GM21786 (cell line): Measurements from ENCODE around the gene DIAPH2.

Experiments used
- ATAC-seq: cut with Tn5 transposase; IDR thresholded peaks from one replicate; pipeline ENCODE4 v1.9.1; 2021; ENCODE audit not compliant: unreplicated experiment

Gene DIAPH2

DNA sequence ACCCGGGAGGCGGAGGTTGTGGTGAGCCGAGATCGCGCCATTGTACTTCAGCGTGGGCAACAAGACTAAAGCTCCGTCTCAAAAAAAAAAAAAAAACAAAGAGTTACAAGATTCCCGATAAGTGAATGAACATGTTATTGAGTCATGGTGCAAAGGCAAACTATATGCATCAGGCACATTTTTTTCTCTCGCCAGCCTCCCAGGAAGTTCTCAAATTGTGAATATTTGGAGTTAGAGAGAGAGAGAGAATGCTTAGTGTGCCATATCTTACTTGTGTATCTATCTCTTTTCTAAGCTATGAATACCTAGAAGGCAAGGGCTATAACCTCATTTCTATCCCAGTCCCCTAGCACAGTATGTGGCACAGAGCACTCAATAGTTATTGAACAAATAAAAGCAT is 599.9 kb downstream of the DIAPH2 start:
- no peak for ATAC-seq

DNA sequence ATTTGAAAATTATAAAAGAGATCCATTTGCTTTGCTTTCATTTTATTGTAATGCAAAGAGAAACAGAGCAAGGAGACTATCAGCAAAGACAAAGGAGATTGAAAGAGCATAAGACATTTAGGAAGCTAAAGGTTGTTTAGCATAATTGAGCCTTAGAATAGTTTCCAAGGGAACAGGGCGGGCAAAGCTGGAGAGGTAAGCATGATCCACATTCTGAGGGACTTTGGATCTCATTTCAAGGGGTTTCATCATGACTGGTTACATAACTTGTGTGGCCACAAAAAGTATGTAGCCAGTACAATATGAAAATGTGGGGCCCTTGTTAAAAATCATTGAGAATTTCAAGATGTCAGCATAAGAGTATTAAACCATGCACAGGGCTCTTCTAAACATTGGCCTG is 605.6 kb downstream of the DIAPH2 start:
- no peak for ATAC-seq

DNA sequence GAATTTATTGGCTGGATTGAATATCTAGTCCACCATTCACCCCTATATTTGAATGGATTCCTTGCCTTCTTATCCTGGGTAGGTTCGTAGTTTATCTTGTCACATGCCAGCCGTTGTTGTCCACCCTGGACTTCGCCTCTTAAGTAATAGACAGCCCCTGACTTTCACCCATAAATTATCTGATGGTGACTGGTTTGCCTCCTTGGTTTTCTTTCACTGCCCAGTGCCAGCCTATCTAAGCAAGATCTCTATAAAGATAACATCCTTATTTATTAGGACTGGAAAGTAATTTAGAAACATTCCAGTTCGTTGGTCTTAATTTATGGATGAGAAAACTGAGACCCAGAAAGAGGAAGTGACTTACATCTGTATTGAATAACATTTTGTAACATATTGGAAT is 609.4 kb downstream of the DIAPH2 start:
- ATAC-seq: no peak

DNA sequence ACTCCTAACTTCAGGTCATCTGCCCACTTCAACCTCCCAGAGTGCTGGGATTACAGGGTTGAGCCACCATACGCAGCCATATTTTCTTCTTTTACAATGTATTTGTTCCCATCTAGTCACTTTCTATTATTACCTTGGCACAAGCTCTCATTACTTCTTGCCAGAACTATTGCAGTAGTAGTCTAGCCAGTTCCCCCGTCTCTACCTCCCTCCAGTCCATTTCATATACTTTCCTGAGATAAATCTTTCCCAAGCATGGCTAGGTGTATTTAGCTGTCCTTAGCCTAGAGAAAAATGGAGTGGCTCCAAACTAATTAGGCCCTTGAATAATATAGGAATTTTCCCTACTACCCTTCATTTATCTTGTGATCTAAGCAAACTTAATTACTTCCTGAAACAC is 611.3 kb downstream of the DIAPH2 start:
- ATAC-seq: no peak

DNA sequence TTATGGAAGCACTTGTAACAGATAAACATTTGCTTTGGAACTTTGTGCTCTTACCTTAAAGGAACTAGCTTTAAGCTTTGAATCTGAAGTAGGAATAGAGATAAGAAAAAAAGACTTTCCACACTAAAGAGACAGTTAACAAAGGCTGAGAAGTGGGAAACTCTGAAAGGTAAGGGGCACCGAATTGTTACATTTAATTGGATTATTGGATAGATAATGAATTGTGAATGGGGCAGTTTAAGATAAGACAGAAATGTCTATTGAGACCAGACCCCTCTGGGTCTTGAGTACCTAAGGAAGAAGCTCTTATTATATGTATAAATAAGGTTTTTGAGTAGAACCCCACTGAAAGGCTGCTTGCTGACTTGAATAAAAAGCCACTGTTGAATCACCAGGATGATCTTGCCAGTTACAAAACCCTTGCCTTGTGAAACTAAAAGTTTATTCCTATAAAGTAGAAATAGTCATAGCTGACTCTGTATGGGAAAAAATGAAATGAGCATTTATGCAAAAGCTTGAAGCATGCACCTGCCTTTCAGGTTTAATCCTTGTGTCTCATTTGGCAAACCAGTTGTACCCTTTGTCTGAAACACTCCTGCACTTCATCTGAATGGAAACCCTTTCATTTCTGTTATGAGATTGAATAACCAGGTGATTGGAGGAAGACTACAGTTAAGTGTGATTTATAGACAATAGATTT is 622.3 kb downstream of the DIAPH2 start:
- no peak for ATAC-seq

DNA sequence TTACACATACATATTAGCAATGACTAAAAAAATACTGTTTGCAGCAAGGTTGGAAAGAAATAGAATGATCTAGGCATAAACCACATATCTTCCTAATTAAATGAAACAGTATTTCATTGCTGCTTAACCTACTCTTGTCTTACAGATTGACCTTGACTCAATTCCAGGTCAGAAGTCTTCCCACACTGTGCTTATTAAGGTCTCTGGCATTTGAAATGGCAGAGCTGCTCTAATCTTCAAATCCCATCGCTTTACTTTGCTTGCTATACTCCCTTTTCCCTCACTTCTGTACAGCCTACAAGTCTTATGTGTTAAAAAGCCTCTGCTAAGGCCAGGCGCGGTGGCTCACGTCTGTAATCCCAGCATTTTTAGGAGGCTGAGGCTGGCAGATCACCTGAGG is 623.5 kb downstream of the DIAPH2 start:
- ATAC-seq: no peak

DNA sequence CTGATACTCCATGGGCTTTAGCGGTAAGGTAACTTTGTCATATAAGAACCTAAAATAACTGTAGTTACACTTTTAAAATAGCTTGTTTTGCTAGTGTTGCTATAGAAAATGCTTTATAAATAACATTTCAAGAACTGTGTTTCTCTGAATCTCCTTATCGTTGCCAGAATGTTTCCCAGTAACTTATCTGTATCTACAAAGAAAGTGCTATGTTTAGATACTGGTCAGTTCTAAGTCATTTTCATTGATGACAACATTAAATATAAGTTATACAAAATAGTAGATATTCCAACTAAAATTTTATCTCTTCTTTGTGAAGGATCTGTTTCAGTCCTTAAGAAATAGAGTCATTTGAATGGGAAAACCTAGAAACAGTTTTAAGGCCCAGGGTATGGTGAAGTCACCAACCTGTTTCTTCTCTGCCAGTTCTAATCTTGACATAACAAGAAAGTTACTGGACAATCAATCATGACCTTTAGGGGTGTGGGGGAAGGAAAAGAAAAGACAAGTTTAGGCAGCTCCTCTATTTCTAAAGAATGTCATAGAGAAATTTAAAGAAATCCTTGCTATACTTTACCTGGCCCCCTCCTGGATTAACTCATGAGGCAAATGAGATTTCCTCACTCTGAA is 625.0 kb downstream of the DIAPH2 start:
- ATAC-seq: no peak

DNA sequence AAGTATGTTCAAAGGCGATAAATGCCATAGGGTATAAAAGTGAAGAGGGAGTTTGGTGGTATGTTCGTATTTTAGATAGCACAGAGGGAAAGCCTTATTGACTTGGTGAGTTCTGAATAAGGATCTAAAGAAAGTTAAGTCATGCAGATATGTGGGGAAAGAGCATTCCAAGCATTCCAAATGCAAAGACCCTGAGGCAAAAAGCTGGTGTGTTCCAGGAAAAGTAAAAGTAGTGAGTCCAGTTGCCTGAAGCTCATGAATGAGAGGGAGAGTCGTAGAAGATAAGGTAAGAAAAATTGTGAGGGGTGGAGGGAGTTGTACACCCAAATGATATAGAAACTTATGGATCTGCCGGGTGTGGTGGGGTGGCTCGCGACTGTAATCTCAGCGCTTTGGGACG is 625.7 kb downstream of the DIAPH2 start:
- ATAC-seq: no peak

DNA sequence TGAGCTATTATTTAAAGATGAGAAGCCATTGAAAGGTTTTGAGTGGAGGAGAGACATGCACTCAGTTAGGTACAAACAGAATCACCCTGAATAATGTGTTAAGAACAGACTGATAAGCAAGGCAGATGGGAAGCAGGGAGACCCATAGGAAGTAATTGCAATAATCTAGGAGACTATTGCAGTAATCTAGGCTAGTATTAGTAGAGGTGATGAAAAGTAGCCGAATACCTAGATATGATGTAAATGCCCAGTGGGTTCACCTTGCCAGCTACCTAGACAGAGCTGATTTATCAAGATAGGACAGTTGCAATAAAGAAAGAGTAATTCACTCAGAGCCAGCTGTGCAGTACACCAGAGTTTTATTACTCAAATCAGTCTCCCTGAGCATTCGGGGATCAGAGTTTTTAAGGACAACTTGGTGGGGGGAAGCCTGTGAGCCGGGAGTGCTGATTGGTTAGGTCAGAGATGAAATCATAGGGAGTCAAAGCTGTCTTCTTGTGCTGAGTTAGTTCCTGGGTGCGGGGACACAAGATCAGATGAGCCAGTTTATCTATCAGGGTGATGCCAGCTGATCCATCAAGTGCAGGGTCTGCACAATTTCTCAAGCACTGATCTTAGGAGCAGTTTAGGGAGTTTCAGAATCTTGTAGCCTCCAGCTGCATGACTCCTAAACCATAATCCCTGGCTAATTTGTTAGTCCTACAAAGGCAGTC is 626.6 kb downstream of the DIAPH2 start:
- no peak for ATAC-seq

DNA sequence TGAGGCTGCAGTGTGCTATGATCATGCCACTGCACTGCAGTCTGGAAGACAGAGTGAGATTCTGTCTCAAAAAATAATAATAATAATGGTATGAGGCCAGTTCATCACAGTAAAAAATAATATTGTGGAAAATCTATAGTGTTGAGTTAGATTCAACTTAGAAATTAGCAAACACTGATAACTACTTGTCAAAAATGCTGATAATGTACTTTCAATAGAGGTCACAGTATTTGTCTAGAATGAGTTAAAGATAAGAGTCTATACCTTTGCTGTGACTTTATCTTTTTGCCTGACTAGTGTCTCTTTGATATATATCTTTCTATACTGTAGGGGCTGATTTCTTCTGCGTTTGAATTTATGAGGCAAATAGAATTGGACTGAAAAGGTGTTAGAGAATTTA is 629.7 kb downstream of the DIAPH2 start:
- ATAC-seq: no peak

DNA sequence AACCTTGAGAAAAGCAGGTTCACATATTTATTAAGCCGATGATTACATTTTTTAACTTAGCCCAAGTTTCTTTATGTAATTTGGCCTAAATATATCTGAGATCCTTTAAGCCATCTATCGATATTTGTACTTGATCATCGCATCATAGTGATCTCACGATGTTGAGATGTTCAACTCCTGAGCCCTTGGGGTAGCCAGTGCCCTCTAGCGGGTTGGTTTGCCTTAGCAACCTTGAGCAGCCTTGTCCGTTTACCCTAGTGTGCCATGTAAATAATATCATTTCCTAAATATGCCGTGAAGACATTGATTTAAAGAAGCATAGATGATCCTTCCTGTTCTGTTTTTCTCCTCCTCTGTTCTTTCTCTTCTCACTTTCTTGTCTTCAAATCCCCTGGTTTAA is 631.3 kb downstream of the DIAPH2 start:
- no peak for ATAC-seq

DNA sequence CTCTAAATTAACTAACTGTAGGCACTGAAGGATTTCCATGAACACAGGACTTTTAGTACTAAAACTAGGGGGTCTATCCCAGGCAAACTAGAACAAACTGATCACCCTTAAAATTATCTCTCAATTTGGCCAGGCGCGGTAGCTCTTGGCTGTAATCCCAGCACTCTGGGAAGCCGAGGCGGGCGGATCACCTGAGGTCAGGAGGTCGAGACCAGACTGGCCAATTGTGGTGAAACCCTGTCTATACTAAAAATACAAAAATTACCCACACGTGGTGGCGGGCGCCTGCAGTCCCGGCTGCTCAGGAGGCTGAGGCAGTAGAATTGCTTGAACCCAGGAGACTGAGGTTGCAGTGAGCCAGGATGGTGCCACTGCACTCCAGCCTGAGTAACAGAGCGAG is 635.7 kb downstream of the DIAPH2 start:
- ATAC-seq: no peak

DNA sequence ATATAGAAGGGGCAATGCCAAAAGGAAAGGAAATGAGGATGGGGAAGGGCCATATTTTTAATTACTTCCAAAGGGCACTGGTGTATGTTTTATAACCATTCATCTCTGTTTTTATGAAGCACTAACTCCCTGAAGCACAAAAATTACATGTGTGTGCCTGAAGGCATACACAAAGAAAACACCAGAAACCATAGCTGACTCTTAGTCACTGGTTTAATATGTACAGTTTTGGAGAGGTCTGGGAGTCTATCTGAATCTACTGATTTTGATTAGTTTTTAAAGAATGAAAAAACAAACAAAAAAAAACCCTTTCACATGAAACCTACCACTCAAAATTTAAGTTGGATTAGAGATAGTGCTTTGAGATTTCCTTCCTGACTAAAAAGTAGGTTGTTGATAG is 637.8 kb downstream of the DIAPH2 start:
- no peak for ATAC-seq

DNA sequence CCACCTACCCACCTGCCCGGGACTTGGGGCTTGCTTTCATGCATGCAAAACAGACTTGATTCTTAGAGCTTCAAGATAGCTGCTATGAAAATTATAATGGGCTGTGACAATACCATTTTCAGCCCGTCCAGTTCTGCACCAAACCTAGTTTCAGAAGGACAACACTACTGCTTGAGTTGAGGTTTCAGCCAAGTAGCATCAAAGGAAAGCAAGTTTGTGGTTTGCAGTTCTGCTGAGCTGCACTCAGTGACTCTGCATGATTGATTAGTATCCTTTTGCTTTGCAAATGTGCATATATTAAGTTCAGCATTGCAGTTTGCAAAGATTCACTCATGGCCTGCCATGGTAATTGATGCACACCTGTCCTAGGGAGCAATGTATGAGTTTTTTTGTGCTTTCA is 641.8 kb downstream of the DIAPH2 start:
- peak; percentile 95 for ATAC-seq

DNA sequence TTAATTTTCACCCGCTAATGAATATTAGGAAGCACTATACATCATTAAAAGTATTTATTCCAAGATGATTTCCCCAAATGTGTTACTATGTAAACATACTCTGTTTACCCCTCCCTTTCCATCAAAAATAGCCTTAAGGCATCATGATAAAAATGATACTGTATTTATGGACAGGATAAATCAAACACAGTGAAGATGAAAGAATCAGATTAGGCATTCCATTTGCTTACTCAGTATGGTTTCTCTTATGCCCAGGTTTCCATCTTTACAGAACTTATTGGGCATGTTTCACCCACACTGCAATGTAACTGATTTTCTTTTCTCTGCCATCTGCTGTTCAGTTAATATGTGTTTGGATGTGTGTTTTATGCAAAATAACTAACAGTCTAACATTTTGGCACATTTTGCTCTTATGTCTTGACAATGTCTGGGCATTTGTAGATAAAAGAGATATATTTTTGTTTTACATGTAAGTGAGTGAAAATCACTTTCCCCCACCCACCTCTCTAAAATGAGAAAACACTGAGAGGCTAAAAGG is 644.3 kb downstream of the DIAPH2 start:
- no peak for ATAC-seq

DNA sequence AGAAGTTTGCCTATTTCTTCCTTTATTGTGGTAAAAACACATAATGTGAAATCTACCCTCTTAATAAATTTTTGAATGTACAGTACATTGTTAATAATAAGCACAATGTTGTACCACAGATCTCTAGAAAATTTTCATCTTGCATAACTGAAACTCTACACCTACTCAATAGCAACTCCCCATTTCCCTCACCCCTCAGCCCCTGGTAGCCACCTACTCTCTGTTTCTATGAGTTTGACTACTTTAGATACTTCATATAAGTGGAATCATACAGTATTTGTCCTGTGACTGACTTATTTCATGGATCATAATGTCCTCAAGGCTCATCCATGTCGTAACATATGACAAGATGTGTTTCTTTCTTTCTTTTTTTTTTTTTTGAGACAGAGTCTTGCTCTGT is 645.5 kb downstream of the DIAPH2 start:
- peak; percentile 41 for ATAC-seq

DNA sequence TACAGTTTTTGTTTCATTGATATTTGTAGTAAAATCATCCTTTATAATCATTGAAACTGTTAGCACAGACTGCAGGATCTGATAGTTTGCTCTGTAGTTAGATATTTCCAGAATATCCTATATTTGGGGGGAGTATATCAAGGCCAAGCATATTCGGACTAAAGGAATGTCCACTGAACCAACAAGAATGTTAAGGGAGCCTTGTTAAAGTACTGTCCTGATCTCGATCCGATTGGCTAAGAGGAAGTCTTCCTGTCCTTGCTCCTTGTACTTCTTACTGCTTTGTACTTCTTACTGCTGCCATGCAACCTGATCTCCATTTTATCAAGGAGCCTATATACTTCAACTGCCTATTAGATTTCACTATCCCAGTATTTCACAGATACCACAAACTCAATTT is 648.3 kb downstream of the DIAPH2 start:
- ATAC-seq: no peak

DNA sequence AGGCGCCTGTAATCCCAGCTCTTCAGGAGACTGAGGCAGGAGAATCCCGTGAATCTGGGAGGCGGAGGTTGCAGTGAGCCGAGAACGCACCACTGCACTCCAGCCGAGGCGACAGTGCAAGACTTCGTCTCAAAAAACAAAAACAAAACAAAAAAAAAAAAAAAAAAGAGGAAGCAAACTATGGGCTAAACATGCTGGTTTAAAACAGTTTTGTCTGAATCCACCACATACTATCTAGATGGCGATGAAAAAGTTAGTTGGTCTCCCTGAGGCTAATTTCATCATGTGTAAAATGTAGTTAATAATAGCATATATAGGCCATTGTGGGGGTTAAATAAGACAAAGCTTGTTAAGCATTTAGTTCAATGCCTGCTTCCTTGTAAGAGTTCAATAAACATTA is 650.2 kb downstream of the DIAPH2 start:
- no peak for ATAC-seq

DNA sequence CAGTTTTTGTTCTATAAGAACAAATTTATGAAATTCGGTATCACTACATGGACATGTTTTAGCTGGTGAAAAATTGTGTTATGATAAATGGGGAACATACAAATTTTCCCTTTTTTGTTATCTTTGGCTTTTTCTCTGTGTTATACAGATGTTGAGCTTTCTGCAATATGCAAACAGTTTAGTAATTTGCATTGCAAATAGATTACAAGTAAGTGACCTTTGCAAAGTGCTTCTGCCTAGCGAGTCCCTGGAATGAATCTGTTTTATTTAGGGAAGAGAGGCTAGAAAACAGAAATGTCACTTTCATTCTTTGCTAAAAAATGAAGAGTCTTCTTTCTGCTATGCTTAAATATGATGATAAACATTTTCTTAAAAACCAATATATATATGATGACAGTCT is 660.1 kb downstream of the DIAPH2 start:
- no peak for ATAC-seq

DNA sequence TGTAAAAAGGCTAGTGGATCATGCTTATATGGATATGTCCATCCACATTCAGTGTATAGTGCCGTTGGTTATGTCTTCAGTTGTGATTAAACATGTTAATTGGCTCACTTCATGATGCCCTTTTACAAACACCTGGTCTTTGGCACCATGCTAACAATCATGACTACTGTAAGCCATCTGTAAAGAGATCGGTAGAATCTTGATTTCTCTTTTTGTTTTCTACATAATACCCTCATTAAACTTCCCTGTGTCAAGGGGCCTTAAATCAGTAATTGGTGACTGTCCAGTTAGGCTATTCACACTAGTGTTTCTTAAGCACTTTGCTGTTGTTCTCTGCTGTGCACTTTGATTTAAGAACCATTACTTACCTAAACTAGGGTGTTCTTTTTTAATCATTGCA is 674.3 kb downstream of the DIAPH2 start:
- no peak for ATAC-seq

DNA sequence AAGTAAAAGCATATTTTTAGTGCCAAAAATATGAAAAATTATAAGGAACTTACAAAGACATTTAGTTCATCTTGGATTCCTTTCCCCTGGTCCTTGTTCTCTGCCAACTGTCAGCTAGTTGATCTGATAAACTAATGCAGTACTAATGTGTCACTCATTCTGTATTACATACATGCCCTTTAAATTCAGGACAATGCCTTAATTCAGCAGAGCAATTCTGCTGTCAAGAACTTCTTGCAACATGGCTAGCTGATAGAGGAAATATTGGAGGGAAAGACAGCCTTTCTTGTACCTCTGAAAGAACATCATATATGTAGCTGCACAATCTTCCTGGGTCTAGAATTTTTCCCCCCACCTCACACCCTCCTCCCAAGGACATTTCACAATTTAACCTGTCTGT is 679.2 kb downstream of the DIAPH2 start:
- no peak for ATAC-seq

DNA sequence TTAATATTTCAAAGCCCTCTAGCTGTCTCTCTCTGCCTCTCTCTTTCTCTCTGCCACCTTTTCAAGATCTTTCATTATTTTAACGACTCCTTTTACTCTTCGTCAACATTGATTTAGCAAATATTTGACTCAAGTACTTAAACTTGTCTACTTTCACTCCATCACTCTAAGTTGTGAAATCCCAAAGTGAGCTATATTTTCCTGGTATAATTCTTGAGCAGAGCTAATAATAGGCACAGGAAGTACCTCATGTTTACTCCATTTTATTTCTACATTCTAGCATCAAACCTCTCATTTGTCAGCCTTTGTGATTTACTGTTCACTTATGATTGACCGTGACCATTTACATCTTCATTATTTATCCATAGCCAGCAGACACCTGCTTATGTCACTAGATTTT is 681.6 kb downstream of the DIAPH2 start:
- no peak for ATAC-seq
